HG03159 (cell line): ENCODE results near the gene TCF7L1.

ENCODE experiments used
- ATAC-seq: cut with Tn5 transposase; IDR thresholded peaks from one replicate; pipeline ENCODE4 v1.9.1; 2021; ENCODE audit warnings: mild to moderate bottlenecking, moderate library complexity; ENCODE audit not compliant: unreplicated experiment

Gene TCF7L1

GRCh38 chr2:85247610-85248009 is 114.4 kb downstream of the TCF7L1 start:
- ATAC-seq = no peak

GRCh38 chr2:85248773-85249509 is 115.7 kb downstream of the TCF7L1 start:
- no peak for ATAC-seq

GRCh38 chr2:85250045-85250444 is 116.9 kb downstream of the TCF7L1 start:
- ATAC-seq = no peak

- ATAC-seq = no peak
These were observed 118.0 kb downstream of the TCF7L1 start for GRCh38 chr2:85251070-85251616.

GRCh38 chr2:85253890-85254289 is 120.7 kb downstream of the TCF7L1 start:
- no peak for ATAC-seq

GRCh38 chr2:85254540-85255300 is 121.5 kb downstream of the TCF7L1 start:
- ATAC-seq = no peak

- ATAC-seq = no peak
These were observed 122.2 kb downstream of the TCF7L1 start for GRCh38 chr2:85255456-85255812.

GRCh38 chr2:85255813-85256594 is 122.8 kb downstream of the TCF7L1 start:
- no peak for ATAC-seq

- no peak for ATAC-seq
These were observed 124.3 kb downstream of the TCF7L1 start for GRCh38 chr2:85257359-85257969.

GRCh38 chr2:85257970-85258605 is 124.9 kb downstream of the TCF7L1 start:
- ATAC-seq = no peak

- no peak for ATAC-seq
These were observed 126.0 kb downstream of the TCF7L1 start for GRCh38 chr2:85259101-85259590.

GRCh38 chr2:85259879-85260278 is 126.7 kb downstream of the TCF7L1 start:
- ATAC-seq = no peak

GRCh38 chr2:85263591-85263990 is 130.4 kb downstream of the TCF7L1 start:
- no peak for ATAC-seq

- ATAC-seq = no peak
These were observed 131.3 kb downstream of the TCF7L1 start for GRCh38 chr2:85264471-85264870.

- no peak for ATAC-seq
These were observed 132.1 kb downstream of the TCF7L1 start for GRCh38 chr2:85265304-85265703.

GRCh38 chr2:85266146-85267041 is 133.2 kb downstream of the TCF7L1 start:
- no peak for ATAC-seq

GRCh38 chr2:85269959-85270358 is 136.8 kb downstream of the TCF7L1 start:
- ATAC-seq = no peak

GRCh38 chr2:85272357-85272756 is 139.2 kb downstream of the TCF7L1 start:
- ATAC-seq = no peak
